NCI-H1417 (cell line): Measurements from ENCODE around the gene PHF2.

Source experiments
- DNase-seq, 3 experiments: peaks; one replicate each; lab custom pipeline; 2025; lab: John Stamatoyannopoulos, UW

The PHF2 gene

DNA sequence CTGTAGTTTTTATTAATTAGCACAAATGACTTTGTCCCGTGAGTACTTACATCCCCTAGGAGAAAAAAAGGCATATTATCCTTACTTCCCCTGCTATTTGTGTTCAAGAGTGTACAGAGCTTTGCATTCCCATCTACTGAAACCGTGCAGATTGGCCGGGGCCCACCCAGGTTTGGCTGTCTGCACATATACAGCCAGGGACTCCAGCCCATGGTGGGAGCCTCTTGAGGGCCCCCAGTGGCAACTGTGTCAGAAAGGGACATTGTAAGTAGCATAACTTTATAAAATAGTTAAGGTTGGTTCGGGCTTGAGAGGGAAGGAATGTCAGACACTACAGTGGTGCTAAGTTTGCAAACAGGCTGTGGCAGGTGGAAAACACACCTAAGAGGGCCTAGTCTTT is 24.7 kb downstream of the PHF2 start:
- no peak for DNase-seq

DNA sequence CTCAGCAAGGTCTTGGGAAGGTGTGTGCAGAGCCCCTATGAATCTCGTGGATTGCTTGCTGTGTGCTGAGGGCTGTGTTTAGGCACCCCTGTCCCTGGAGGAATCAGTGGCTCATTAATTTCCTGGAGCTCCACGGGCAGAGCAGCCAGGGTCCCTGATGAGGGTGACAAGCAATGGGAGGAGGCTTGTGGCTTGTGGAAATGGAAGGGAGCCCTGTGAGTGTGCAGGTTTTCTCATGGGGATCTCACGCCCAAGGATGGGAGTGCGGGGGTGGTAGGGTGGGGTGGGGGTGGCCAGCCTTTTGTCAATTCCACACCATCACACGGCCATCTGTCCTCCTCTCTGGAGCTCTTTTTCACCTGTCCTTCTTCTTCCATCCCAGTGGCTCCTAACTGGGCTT is 25.3 kb downstream of the PHF2 start:
- DNase-seq: no peak

DNA sequence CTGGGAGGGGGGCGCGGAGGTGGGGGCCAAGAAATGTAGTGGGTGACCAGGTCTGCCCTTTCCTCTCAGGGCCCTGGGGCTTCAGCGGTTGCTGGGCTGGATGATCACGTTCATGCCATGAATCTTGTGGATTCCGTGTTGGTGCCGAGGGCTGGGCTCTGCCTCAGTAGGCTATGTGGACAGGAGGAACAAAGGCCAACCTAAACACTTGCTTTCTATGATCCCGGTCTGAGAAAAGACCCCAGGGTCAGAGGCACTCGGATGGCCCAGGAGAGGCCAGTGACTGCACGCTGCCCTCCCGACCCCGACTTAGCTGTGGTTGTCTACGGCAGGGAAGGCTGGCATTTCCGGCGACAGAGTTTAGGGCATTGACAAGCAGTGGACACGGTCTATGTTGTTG is 26.6 kb downstream of the PHF2 start:
- DNase-seq: no peak

DNA sequence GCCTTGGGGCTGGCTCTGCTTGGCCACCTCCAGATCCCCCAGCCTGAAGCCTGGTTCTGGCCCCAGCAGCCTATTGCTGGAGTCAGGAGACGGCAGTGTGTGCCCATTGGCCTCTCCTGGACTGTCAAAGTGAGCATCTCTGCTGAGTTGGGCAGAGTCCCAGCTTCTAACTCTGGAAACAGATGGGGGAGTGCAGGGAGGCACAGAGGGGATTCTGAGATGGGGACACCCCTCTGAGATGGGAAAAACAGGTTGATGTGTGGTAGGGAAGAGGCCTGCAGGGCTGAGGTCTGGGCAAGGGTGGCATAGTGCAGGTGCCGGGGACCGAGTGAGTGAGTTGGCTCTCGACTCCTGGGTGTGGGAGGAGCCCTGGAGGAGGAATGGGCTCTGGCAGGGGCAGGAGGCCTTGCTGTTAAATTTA is 27.5 kb downstream of the PHF2 start:
- DNase-seq: no peak

DNA sequence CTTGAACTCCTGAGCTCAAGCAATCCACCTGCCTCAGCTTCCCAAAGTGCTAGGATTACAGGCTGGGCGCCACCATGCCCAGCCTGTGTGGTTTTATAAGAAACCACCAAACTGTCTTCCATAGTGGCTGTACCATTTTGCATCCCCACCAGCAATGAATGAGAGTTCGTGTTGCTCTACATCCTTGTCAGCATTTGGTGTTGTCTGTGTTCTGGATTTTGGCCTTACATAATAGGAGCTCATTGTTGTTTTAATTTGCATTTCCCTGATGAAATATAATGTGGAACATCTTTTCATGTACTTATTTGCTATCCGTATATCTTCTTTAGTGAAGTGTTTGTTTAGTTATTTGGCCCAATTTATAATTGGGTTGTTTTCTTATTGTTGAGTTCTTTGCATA is 29.8 kb downstream of the PHF2 start:
- DNase-seq: no peak

DNA sequence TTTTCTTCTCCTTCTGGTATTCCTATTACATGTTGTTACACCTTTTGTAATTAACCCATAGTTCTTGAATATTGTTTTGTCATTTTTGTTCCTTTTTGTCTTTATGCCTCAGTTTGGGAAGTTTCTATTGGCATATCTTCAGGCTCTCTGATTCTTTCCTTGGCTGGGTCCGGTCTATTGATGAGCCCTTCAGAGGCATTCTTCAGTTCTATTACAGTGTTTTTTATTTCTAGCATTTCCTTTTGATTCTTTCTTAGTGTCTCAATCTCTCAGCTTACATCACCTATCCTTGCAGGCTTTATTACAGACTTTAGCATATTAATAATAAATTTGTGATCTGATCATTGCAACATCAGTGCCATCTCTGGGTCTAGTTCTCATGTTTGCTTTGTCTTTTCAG is 33.8 kb downstream of the PHF2 start:
- DNase-seq: no peak

DNA sequence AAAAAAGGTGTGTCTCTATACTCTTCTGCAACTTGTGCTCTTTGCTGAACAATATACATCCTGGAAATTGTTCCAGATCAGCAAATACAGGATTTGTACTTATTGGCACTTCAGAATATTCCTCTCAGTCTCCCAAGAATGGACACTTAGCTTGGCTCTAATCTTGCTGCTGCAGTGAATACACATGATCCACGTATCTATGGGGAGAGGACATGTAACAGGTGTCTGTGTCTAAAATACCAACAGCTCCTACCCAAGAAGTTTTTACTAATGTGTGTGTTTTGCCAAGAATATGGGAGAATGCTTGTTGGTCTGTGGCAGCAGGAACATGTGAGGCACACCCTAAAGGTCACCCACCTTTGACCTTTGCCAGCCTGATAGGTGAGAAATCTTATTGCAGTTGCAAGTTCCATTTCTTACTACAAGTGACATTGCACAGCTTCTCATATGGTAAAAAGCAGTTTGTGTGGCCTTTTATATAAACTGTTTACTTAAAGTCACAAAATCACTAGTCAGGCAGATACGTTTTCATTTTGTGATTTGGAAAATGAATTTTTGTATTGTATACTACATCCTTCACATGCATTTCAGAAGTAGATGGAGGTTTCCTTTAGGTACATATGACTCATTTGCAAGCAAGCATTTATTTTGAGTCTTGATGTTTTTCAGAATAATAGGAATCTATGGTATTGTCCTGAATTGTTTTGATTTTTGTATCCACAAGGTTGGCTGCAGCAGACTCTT is 35.8 kb downstream of the PHF2 start:
- no peak for DNase-seq

DNA sequence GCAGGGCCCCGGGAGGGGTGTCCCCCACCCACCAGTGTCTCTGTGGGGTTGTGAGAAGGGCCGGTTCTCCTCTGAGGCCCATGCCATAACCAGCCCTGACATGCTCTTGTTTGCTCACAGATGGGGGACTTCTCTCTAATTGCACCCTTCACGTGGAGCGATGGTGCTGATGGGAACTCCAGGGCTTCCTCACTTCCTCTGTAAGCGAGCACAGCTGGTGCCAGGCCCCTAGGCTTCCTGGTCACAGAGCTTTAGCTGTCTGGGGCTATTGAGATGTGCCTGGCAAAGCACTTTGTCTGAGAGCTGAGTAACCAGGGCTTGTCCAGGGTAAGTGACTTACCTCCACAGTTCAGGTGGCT is 36.4 kb downstream of the PHF2 start:
- DNase-seq: peak in 2 of 3 experiments; percentile 76 to 93

DNA sequence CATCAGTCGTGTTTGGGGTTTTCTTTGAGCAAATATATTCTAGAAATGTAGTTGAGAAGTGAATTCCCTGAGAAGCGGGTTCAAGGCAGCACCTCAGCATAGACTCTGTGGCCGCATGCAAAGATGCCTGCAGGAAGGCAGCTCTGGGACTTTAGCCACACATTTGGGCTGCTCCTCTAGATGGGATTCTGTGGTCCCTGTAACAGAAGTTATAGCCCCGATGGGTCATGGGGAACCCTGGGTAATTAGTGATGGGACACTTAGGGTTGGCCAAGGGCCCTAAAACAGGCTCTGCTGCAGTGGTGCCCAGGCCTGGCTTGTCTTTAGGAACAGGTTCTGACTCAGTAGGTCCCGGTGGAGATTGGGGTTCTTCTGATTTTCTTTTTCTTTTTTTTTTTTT is 36.8 kb downstream of the PHF2 start:
- no peak for DNase-seq

DNA sequence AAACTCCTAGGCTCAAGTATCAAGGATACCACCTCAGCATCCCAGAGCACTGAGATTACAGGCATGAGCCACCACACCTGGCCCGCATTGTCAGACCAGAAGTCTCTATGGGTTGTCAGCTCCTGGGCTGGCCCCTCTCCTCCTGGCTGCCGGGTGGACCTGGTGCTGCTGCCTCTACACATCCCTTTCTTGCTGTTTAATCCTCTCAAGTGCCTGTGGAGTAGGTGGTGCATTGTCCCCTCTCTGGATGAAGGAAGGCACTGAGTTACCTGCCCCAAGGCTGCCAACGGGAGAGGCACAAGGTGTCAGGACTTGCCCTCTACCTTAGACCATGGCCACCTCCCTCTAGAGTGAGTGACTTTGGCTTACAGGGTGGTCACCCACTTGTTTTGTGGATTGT is 37.4 kb downstream of the PHF2 start:
- no peak for DNase-seq

DNA sequence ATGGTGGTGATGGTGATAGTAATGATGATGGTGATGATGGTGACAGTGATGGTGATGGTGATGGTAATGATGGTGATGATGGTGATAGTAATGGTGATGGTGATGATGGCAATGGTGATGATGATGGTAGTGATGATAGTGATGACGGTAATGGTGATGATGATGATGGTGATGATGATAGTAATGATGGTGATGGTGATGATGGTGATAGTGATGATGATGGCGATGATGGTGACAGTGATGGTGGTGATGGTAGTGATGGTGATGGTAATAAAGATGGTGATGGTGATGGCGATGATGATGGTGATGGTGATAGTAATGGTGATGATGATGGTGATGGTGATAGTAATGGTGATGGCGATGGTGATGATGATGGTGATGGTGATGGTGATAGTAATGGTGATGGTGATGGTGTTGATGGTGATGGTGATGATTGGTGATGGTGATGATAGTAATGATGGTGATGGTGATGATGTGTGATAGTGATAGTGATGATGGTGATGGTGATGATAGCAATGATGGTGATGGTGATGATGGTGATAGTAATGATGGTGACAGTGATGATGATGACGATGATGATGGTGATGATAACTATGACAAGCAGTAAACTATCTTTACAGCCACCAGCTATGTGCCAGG is 38.6 kb downstream of the PHF2 start:
- no peak for DNase-seq

DNA sequence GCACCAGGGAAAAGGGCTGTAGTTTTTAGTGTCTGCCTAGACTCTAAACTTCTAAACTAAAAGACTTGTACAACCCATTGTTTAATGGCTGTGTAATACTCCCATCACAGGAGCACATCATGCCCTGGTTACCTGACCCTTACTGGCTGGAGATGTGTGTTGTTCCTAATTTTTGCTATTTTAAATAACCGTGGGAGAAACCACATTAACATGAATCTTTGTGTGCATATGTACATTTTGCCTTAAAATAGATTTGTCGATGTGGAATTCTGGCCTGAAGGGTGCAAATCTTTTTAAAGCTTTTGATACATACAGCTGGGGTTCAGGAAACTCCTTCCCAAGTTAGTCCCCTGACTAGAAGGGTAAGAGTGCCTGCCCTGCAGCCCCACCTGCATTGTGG is 39.7 kb downstream of the PHF2 start:
- no peak for DNase-seq

DNA sequence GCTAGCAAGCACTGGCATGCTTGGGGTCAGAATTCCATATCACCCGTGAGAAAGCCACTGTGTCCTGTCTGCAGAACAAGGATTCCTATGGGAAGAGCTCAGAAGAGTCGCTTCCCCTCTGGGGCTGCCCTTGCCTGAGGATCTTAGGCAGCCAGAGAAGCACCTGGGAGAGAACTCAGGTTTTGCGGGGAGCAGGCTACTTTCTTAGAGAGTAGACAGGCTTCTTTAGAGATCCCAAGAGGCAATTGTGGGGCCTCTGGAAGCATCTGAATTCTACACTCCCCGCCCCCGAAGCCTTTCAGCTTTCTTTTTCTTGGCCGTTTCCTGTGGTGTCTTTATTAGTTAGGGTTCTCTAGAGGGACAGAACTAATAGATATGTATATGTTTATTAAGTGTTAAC is 40.9 kb downstream of the PHF2 start:
- no peak for DNase-seq

DNA sequence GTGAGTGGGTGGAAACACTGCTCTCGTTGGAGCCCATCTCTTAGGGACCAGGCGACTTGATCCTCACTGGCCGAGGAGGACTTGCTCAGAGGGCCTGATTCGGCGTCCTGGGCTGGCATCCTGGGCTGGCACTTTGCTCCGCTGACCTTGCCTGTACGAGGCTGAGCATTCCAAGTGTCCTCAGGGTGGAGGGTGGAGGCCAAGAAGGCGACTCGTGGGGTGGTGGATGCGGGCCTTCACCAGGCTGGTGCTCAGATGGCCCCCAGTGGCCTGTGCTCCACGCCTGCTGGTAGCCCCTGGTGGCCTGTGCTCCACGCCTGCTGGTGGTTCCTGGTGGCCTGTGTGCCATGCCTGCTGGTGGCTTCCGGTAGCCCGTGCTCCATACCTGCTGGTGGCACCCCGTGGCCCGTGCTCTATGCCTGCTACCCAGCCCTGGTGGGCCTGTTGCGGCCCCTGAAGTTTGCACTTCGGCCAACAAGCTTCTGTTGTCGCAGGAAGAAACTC is 42.9 kb downstream of the PHF2 start:
- DNase-seq: no peak

DNA sequence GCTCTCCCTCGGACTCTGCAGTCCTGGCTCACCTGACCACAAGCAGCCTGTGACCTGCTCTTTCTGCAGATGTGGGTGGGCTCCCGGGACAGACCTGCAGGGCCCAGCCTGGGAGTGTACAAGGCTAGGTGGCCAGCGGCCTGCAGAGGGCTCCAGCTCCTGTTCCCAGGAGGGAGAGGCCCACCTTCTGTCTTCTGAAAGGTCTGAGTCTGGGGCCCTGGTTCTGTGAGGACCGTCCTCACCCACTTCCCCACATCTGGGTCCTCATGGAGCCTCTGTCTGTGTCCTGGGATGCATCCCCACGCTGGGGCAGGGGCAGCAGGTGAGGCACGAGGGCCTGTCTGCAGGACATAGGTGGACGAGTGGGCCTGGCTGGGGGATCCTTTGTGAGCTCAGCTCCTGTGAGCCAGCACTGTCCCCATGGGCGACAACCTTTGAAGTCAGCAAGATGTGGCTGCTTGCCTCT is 43.7 kb downstream of the PHF2 start:
- no peak for DNase-seq

DNA sequence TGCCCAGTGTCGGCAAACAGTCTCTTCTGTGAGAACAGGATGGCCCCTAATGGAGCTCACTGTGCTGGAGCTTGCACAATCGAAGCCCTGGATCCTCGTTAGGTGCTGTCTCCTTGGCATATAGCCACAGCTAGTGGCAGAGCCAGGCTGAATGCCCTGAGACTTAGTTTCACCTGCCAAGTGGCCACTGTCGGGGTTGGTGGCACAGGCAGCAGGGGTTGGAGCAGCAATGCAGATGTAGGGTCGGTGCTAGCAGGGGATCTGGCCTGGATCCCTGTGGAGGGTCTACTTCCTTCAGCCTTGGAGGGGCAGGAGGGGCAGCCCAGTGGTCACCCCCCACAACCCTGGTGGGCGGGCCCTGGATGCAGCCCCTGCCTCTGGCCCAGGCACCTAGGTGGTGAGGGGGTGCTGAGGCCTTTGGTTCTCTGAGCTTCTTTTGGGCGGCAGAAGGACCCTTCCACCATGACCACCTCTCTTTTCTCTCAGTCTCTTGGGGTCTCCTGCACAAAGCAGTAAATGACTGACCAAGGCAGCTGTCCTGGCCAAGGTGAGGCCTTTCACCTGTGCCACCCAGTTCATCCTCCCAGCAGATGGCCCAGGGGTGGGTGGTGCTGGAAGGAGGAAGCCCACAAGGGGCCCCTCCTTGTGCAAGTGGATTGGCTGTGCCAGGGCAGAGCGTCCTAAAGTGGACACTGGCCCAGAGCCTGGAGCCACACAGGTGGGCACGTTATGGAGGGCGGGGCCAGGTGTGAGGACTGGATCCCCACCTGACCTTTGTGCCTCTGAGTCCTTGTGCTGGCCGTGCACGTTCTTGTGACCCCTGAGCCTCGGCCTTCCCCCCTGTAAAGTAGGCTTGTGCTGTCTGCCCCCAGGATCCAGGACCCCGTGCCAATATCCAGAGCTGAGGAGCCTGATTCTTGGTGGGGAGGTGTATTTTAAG is 44.8 kb downstream of the PHF2 start:
- no peak for DNase-seq

DNA sequence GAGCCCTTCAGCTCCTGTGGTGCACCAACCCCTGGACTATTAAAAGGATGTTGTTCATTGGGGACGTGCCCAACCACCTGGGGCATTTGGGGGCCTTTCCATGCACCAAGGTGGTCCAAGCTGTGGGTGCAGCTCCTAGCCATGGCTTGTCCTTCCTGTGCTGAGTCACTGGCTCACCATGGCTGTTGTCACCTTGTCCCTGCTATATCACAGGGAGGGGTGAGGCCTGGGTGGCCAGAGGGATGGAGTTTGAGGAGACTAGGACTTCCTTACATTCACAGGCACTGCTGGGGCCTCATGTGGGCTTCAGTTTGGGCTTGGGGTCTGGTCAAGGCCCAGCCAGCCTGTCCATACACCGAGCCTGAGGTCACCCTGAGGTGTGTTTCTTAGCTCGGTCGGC is 45.5 kb downstream of the PHF2 start:
- DNase-seq: no peak

DNA sequence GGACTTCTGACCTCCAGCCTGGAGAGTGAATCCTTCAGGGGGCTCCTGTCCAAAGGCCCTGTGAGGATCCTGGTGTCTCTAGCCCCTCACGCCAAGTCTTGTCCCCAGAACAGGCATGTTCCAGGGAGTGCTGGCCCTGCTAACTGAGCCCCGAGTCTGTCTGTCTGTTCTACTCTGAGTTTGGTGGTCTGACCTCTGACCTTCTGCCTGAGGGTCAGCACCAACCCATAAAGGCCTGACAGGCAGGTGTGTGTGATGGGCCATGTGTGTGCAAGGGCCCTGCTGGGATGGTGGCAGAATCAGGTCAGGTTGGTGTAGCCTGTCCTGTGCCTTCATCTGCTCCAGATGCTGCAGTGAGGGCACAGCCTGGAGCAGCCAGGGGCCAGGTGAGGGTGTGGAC is 46.3 kb downstream of the PHF2 start:
- no peak for DNase-seq

DNA sequence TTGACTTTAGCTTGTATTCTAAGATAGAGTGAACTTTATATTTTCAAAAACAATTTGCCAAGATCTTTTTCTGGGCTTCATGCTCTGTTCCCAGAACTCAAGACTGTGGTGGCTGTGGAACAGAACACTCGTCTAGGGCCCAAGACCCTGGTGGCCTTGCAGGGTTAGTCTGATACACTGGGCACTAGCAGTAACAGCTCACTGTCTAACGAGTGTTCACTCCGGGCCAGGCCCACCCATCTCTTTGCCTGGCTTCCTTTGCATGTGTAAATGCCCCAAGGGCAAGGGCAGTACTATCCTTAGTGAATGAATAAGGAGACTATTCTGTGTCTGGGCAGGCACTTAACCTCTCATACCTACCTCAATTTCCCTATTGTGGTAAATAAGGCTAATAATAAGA is 47.4 kb downstream of the PHF2 start:
- DNase-seq: no peak

DNA sequence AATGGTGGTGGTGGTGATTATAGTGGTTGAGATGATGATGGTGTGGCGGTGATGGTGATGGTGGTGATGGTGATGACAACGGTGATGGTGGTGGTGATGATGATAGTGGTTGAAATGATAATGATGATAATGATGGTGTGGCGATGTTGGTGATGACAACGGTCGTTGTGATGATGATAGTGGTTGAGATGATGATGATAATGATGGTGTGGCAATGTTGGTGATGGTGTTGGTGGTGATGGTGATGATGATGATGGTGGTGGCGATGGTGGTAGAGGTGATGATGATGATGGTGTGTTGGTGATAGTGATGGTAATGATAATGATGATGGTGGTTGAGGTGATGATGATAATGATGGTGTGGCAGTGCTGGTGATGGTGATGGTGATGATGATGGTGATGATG is 48.0 kb downstream of the PHF2 start:
- DNase-seq: no peak

DNA sequence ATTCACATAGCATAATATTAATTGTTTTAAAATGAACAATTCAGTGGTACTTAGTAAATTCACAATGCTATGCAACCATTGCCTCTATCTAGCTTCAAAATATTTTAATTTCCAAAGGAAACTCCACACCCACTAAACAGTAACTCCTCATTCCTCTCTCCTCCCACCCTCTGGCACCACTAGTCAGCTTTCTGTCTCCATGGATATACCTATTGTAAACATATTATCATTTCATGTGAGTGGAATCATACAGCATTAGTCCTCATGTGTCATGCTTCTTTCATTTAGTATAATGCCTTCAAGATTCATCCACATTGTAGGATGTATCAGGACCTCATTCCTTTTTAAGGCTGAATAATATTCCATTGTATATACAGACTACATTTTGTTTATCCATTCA is 48.6 kb downstream of the PHF2 start:
- DNase-seq: no peak

DNA sequence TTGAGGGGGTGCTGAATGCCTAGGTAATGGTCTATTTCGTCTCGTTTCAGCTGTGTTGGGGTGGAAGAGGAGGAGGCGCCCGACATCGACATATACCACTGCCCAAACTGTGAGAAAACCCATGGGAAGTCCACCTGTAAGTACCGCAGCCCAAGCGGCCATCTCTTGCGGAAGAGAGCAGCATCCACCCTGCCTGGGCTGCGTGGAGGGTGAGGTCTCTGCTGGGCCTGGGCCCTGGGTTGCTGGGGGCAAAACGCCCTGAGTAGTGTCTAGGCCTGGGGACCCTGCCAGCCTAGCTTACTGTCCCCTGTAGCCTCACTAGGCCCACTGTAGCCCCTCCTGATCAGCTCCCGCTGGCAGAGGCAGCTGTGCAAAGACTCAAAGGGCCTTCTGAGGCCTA is 53.5 kb downstream of the PHF2 start:
- DNase-seq: no peak
